Lung (tissue), 12 donors: Measurements from ENCODE around the gene SOSTDC1. TPM values are rescaled to one million over a fixed set of nuclear protein-coding genes. Genes with fewer than 3 reads are reported as not detected.

Experiments used
- ATAC-seq: fragments of 200-7000 bp; cut with Tn5 transposase; one replicate; pipeline ENCODE4 v1.9.1; 2020; ENCODE audit warnings: moderate number of reproducible peaks; ENCODE audit not compliant: insufficient read depth, low FRiP score
- DNase-seq, 3 donors: peaks; one replicate each; pipeline ENCODE4 v3.0.0-alpha.2; 2013 to 2017
- H3K27ac ChIP-seq, 2 donors: one replicate each; pipeline ENCODE4 v1.5.1; 2013; ENCODE audit warnings: mild to moderate bottlenecking in 2 of 2, moderate library complexity in 2 of 2, control low read depth in 1 of 2, inconsistent platforms in 1 of 2, low read depth in 1 of 2, low read length in 1 of 2
- H3K27me3 ChIP-seq, 3 donors: one replicate each; pipeline ENCODE4 v1.5.1; 2013; ENCODE audit warnings: low read length in 2 of 3; ENCODE audit not compliant: control insufficient read depth in 3 of 3, insufficient read depth in 3 of 3
- H3K36me3 ChIP-seq, 4 donors: one replicate each; pipeline ENCODE4 v1.5.1; 2013; ENCODE audit warnings: low read length in 4 of 4, mild to moderate bottlenecking in 1 of 4, moderate library complexity in 1 of 4; ENCODE audit not compliant: control insufficient read depth in 4 of 4, insufficient read depth in 4 of 4
- H3K4me1 ChIP-seq, 5 donors: one replicate each; pipeline ENCODE4 v1.5.1; 2013; ENCODE audit warnings: low read length in 5 of 5, mild to moderate bottlenecking in 2 of 5, moderate library complexity in 1 of 5; ENCODE audit not compliant: control insufficient read depth in 5 of 5, insufficient read depth in 5 of 5
- H3K4me3 ChIP-seq: one replicate; pipeline ENCODE4 v1.5.1; 2013; ENCODE audit warnings: mild to moderate bottlenecking, control low read depth, moderate library complexity
- H3K9ac ChIP-seq, 2 donors: one replicate each; pipeline ENCODE4 v1.5.1; 2013; ENCODE audit warnings: low read length in 2 of 2, control low read depth in 1 of 2; ENCODE audit not compliant: insufficient read depth in 1 of 2
- H3K9me3 ChIP-seq, 4 donors: one replicate each; pipeline ENCODE4 v1.5.1; 2013; ENCODE audit warnings: low read length in 3 of 4, mild to moderate bottlenecking in 1 of 4, moderate library complexity in 1 of 4; ENCODE audit not compliant: control insufficient read depth in 4 of 4, insufficient read depth in 3 of 4
- WGBS, 2 donors: extraction: QIAGEN DNeasy Blood & Tissue Kit; methylation state at CpG; one replicate each; pipeline ENCODE4 v1.1.7; 2013; 5-methylcytosine and 5-hydroxymethylcytosine counted together
- polyA plus RNA-seq, 2 donors: library from polyadenylated mRNA; stranded (reverse); fragments of 200-250 nt; gene quantifications; one replicate each; pipeline ENCODE4 v1.2.1, GENCODE V29; 2013
- total RNA-seq, 2 donors: library from RNA; depleted of rRNA in 1 of 2; stranded (reverse); fragments of >200 nt in 1 of 2; gene quantifications; one replicate each; pipeline ENCODE4 v1.2.1, GENCODE V29; 2014 to 2021
- TF ChIP-seq, protein P1 (sequence below): IDR thresholded peaks from 2 replicates; pipeline ENCODE4 v1.5.1; 2012; ENCODE audit warnings: mild to moderate bottlenecking; ENCODE audit errors: control extremely low read depth, extremely low read depth
- donor health status: control.
- donor health status: control.
- donor health status: Bipolar disorder and iron deficiency.
- donor health status: healthy.
- donor health status: DM: yes; HTN: yes; CAD: no.

Gene SOSTDC1
- total and polyA plus RNA-seq, 4 donors: 1.1 to 32.1 (median 5.8) TPM

DNA sequence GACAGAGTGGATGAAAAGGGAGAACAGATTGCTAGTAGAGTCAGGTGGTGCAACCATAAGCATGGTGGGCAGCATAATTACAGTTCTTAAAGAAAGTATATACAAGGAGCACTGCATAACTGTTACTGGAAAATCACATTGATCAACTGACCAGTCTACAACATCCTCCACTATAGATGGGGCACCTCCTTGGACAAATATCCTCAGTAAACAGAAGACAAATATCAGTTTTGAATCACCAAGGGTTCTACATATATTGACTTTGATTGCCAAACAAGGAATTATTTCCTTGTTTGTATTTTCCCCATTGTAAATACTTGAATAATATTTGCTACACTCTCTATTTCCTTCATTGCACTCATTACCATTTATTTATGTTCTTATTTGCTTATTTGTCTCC, 26.6 kb downstream of the SOSTDC1 start:
- TF ChIP-seq, protein P1, sequence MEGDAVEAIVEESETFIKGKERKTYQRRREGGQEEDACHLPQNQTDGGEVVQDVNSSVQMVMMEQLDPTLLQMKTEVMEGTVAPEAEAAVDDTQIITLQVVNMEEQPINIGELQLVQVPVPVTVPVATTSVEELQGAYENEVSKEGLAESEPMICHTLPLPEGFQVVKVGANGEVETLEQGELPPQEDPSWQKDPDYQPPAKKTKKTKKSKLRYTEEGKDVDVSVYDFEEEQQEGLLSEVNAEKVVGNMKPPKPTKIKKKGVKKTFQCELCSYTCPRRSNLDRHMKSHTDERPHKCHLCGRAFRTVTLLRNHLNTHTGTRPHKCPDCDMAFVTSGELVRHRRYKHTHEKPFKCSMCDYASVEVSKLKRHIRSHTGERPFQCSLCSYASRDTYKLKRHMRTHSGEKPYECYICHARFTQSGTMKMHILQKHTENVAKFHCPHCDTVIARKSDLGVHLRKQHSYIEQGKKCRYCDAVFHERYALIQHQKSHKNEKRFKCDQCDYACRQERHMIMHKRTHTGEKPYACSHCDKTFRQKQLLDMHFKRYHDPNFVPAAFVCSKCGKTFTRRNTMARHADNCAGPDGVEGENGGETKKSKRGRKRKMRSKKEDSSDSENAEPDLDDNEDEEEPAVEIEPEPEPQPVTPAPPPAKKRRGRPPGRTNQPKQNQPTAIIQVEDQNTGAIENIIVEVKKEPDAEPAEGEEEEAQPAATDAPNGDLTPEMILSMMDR: no peak
- Histone ChIP-seq H3K9ac (no peak overlapping the region), H3K27ac (no peak overlapping the region), H3K4me3 (no peak overlapping the region), H3K36me3 (no peaks in the 10 kb centered on the region), H3K27me3 (no peaks in the 10 kb centered on the region), H3K9me3 (no peaks in the 10 kb centered on the region), H3K4me1 (no peaks in the 10 kb centered on the region)
- no peak for ATAC-seq
- no peak for DNase-seq

DNA sequence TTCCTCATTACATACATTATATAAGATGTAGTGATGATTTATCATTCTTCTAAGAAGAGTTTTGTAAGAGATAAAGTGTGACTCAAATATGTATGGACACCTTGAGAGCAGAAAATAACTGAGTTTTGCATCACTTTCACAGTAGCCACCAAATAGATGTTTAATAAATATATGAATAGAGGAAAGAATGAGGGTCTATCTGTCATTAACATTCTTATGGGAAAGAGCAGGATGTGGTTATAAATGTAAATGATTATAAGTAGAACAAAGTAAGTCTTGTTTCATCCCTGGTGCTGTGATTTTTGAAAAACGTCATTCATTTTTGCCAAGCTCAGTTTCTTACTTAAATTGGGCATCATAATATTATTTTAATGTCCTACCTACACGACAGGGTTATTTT, 29.2 kb downstream of the SOSTDC1 start:
- no peaks in the 10 kb centered on the region for H3K9me3 ChIP-seq
- H3K27me3 ChIP-seq: no peaks in the 10 kb centered on the region
- no peaks in the 10 kb centered on the region for H3K4me1 ChIP-seq
- TF ChIP-seq, protein P1: no peak
- H3K9ac ChIP-seq: no peak overlapping the region
- WGBS, 2 donors: 87% methylated on average over 2 of the region's 2 CpGs
- ATAC-seq: no peak
- no peak overlapping the region for H3K4me3 ChIP-seq
- no peak for DNase-seq
- H3K36me3 ChIP-seq: no peaks in the 10 kb centered on the region
- H3K27ac ChIP-seq: no peak overlapping the region

DNA sequence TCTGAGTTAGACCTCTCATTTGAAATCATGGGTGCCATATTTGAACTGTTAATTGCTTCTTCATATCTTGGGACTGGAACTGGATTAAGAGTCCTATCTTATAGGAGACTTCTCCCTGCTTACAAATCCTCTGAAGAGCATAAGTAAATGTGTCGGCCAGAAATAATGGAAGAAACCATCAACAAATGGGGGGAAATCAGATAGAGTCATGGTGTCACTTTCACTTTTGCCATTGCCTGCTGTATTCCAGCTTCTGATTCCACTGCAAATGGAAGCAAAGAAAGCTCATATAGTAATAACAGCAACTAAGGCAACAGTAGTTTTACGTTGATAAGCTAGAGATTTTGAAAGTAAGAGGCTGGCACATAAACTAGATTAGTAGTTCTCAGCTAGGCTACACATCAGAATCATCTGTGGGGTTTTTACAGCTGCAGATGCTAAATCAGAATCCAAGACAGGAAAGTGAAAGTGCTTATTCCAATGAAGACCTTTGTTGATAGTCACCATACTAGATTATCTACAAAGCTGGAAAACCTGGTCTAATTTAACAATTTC, 31.9 kb downstream of the SOSTDC1 start:
- no peak overlapping the region for H3K4me3 ChIP-seq
- DNase-seq (no peak), ATAC-seq (no peak)
- H3K27ac ChIP-seq: no peak overlapping the region
- no peak overlapping the region for H3K9ac ChIP-seq
- TF ChIP-seq, protein P1: no peak
- no peaks in the 10 kb centered on the region for H3K9me3 ChIP-seq
- H3K27me3 ChIP-seq: no peaks in the 10 kb centered on the region
- H3K4me1 ChIP-seq: no peaks in the 10 kb centered on the region
- 77 to 84% methylated on average over 2 of the region's 2 CpGs for WGBS, 2 donors
- no peaks in the 10 kb centered on the region for H3K36me3 ChIP-seq

DNA sequence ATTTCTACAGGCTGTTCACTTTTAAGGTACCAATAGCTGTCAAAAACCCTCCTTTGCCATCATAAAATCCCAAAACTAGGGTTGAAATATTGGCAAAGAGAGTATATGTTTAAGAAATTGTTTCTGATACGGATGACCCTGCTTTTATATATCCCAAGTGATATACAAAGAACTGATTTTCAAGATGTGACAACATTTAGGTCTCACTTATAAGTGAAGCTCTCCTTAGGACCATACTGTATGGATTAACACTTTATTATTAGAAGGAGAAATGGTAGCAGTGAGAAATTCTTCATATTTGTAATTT, 33.2 kb downstream of the SOSTDC1 start:
- no peaks in the 10 kb centered on the region for H3K27me3 ChIP-seq
- no peak overlapping the region for H3K27ac ChIP-seq
- H3K4me3 ChIP-seq: no peak overlapping the region
- TF ChIP-seq, protein P1: no peak
- 90 to 95% methylated on average over 1 of the region's 1 CpG for WGBS, 2 donors
- no peaks in the 10 kb centered on the region for H3K9me3 ChIP-seq
- DNase-seq (no peak), ATAC-seq (no peak)
- no peaks in the 10 kb centered on the region for H3K4me1 ChIP-seq
- no peak overlapping the region for H3K9ac ChIP-seq
- no peaks in the 10 kb centered on the region for H3K36me3 ChIP-seq
